GM18951 (cell line): ENCODE results near the gene STOML1.

Experiments used
- POLR2A ChIP-seq: IDR thresholded peaks from 4 replicates; pipeline ENCODE4 v1.6.1; 2011; ENCODE audit warnings: mild to moderate bottlenecking; ENCODE audit not compliant: insufficient read length, insufficient read depth; ENCODE audit errors: extremely low read depth
- in situ Hi-C: fragments of 300-500 bp; cut with MboI; formaldehyde crosslinking; loops from one replicate; pipeline ENCODE4 v1.12.0; 2022; ENCODE audit warnings: low sequenced_read_pairs, mixed read lengths, inconsistent platforms; ENCODE audit not compliant: unreplicated experiment

Gene STOML1

GRCh38 chr15:73959012-73959581, 33.0 kb downstream of the STOML1 start:
- in situ Hi-C loops, result loop anchor here (25.0 kb wide), 1 partner anchor 353 kb away; no protein-coding TSS in a partner anchor
- no peak for TF ChIP-seq POLR2A

- in situ Hi-C loops, result loop anchor here (25.0 kb wide), 1 partner anchor 355 kb away; no protein-coding TSS in a partner anchor
- TF ChIP-seq POLR2A, result no peak
Observed at GRCh38 chr15:73957785-73958184, 34.3 kb downstream of the STOML1 start.

GRCh38 chr15:73957276-73957675, 34.8 kb downstream of the STOML1 start:
- TF ChIP-seq POLR2A, result no peak

GRCh38 chr15:73956743-73957135, 35.4 kb downstream of the STOML1 start:
- in situ Hi-C loops, result loop anchor here (25.0 kb wide), 1 partner anchor 356 kb away; no protein-coding TSS in a partner anchor

More at GRCh38 chr15:73957276-73957675, 34.8 kb downstream of the STOML1 start:
- in situ Hi-C loops, result loop anchor here (25.0 kb wide), 1 partner anchor 355 kb away; no protein-coding TSS in a partner anchor

GRCh38 chr15:73955861-73956742, 36.0 kb downstream of the STOML1 start:
- TF ChIP-seq POLR2A, result no peak
- in situ Hi-C loops, result loop anchor here (25.0 kb wide), 1 partner anchor 356 kb away; no protein-coding TSS in a partner anchor

More at GRCh38 chr15:73956743-73957135, 35.4 kb downstream of the STOML1 start:
- no peak for TF ChIP-seq POLR2A

GRCh38 chr15:73955326-73955725, 36.8 kb downstream of the STOML1 start:
- in situ Hi-C loops, result loop anchor here (25.0 kb wide), 1 partner anchor 357 kb away; no protein-coding TSS in a partner anchor
- no peak for TF ChIP-seq POLR2A

- in situ Hi-C loops, result loop anchor here (25.0 kb wide), 1 partner anchor 358 kb away; no protein-coding TSS in a partner anchor
- no peak for TF ChIP-seq POLR2A
Observed at GRCh38 chr15:73954188-73955145, 37.6 kb downstream of the STOML1 start.

- in situ Hi-C loops, result loop anchor here (25.0 kb wide), 1 partner anchor 359 kb away; no protein-coding TSS in a partner anchor
- TF ChIP-seq POLR2A, result no peak
Observed at GRCh38 chr15:73952913-73953750, 39.0 kb downstream of the STOML1 start.

- in situ Hi-C loops, result loop anchor here (25.0 kb wide), 1 partner anchor 360 kb away; no protein-coding TSS in a partner anchor
- no peak for TF ChIP-seq POLR2A
Observed at GRCh38 chr15:73952171-73952912, 39.8 kb downstream of the STOML1 start.

GRCh38 chr15:73951601-73952000, 40.5 kb downstream of the STOML1 start:
- TF ChIP-seq POLR2A, result no peak
- in situ Hi-C loops, result loop anchor here (25.0 kb wide), 1 partner anchor 361 kb away; no protein-coding TSS in a partner anchor
